ENCODE data around the gene SWT1.
"Not testable (repeated sequence)": the region's sequence is repeated elsewhere in the genome, so short reads cannot be mapped to it uniquely, and the experiment has no call there.

Gene SWT1

DNA sequence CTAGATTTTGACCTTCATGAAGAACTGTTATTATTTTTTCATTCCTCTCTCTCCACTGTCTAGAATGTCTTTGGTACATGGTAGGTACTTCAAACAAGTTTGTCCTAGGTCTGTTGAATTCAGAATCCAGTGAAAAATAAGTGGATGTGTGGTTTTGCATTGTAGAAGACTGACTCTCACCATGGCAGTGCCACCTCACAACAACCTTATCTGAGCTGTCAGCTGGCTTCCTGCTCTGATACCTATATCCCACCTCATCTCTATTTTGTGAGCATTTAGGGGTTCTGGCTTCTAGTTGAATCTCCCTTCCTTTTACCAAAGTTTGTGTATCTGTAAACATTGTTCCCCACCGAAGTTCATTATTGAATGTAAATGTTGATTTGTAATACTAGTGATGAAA lies 9.1 kb downstream of the SWT1 start:
- no peak for DNase-seq (ENCODE audit: low read depth, low spot score)

DNA sequence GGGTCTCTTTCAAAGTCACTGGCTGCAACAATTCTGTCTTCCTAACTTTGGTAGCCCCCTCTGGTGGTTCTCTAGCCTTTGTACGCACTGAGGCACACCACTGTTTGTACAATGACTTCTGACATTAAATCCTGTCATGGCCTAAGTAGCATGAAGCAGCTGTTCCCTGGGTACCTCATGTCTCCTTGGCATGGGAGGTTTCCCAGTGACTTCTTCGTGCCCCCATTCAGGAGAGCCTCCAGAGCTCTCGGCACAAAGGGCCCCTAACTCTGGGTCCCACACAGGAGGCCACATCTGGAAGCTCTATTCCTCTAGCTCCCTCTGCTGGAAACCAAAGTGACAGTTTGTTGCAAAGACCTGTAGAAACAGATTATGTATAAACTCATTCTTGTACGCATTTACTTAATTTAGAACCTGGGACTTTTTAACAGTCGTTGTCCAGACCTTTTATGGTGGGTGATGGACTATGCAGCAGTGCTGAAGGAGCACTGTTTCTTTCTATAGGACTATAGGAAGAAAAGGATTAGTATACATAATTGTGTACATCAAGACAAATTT lies 13.4 kb downstream of the SWT1 start:
- DNase-seq (ENCODE audit: low read depth, low spot score), result peak; percentile 30

DNA sequence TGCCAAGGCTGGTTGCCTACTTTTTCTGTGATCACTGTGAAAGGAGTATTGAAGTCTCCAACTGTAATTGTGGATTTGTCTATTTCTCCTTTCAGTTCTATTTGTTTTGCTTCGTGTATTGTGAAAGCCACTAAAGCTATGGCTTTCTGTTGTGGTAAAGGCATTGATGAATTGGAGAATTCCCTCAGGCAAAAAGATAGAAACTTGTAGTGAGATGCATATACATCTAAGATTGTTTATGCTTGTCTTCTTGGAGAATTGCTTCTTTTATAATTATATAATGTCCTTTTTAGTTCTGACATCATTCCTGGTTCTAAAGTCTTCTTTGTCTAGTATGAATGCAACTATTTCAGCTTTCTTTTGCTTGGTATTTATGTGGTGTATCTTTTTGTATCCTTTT lies 36.8 kb downstream of the SWT1 start:
- DNase-seq (ENCODE audit: low read depth, low spot score), result no peak

DNA sequence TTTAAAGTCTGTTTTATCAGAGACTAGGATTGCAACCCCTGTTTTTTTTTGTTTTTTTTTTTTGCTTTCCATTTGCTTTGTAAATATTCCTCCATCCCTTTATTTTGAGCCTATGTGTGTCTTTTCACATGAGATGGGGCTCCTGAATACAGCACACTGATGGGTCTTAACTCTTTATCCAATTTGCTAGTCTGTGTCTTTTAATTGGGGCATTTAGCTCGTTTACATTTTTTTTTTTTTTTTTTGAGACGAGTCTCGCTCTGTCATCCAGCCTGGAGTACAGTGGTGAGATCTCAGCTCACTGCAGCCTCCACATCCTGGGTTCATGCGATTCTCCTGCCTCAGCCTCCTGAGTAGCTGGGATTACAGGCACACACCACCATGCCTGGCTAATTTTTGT lies 41.7 kb downstream of the SWT1 start:
- DNase-seq (ENCODE audit: low read depth, low spot score), result not testable (repeated sequence)

DNA sequence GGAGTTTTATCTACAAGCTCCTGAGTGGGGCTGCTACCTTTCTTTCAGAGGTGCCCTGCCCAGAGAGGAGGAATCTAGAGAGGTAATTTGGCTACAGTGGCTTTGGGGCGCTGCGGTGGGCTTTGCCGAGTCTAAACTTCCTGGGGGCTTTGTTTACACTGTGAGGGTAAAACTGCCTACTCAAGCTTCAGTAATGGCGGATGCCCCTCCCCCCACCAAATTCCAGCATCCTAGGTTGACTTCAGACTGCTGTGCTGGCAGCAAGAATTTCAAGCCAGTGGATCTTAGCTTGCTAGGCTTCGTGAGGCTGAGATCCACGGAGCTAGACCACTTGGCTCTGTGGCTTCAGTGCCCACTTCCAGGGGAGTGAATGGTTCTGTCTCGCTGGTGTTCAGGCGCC lies 43.9 kb downstream of the SWT1 start:
- no peak for DNase-seq (ENCODE audit: low read depth, low spot score)

DNA sequence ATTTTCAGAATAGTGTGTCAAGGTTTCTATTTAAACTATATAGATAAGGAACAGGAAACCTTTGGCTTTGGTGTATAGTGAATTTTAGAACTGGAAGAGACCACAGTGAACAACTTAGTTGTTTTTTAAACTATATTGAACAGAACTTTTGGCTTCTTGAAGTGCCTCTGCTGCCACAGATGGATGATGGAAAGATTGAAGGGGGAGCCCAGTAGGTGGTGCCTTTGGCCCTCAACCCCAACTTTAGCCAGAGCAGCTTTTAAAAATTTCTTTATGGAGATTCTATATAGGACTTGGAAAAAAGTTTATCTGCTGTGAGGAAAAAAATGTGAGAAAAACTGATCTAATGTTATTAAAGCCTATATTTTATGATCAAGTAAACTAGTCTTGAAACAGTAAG lies 50.2 kb downstream of the SWT1 start:
- no peak for DNase-seq (ENCODE audit: low read depth, low spot score)

DNA sequence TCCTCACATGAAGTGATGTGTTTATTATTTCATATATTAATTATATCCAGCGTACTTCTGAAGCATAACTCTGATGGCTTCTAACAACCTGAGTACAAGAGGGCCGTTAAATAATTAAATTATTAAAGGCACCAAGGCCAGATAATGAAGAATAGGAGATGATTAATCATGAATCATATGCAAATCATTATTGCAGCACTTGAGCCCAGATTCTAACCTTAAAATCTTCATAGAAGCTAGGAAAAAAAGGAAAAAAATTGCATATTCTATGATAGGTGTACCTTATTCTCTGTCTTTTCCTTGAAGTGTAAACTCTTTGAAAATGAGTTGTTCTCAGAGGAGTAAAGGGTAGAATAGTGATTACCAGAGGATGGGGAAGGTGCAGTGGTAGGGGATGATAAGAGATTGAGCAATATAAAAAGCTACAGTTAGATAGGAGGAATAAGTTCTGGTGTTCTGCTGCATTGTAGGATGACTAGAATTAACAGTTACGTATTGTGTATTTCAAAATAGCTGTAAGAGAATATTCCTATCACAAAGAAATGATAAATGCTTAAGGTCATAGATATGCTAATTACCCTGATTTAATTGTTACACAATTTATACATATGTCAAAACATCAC lies 51.1 kb downstream of the SWT1 start:
- no peak for DNase-seq (ENCODE audit: low read depth, low spot score)

DNA sequence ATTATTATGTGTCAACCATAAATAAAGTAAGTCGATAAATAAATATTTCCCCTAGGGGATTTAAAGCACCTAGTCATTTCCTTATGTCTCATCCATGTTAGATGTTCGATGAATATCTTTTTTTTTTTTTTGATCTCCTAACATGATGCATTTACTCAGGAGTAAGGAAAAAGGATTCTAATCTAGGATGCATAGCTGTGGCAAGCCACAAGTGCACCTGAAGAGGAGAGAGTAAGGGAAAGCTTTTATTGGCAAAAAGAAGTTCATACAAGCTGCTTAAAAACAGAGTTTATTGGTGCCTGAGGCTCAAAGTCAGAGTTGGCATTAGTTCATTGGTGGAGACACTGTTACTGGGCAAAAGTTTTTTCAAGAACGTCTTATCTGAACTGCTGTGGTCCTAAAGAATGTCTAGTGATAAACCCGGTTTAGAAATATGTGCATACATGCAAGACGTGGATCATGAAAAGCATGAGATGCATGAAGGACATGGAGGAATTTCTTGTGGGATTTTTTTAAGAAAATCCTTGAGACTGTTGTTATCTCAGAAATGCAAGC lies 51.7 kb downstream of the SWT1 start:
- no peak for DNase-seq (ENCODE audit: low read depth, low spot score)

DNA sequence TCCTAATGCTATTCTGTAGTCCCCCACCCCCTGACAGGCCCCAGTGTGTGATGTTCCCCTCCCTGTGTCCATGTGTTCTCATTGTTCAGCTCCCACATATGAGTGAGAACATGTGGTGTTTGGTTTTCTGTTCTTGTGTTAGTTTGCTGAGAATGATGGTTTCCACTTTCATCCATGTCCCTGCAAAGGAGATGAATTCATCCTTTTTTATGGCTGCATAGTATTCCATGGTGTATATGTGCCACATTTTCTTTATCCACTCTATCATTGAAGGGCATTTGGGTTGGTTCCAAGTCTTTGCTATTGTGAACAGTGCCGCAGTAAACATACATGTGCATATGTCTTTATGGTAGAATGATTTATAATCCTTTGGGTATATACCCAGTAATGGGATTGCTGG lies 52.4 kb downstream of the SWT1 start:
- DNase-seq (ENCODE audit: low read depth, low spot score), result not testable (repeated sequence)

DNA sequence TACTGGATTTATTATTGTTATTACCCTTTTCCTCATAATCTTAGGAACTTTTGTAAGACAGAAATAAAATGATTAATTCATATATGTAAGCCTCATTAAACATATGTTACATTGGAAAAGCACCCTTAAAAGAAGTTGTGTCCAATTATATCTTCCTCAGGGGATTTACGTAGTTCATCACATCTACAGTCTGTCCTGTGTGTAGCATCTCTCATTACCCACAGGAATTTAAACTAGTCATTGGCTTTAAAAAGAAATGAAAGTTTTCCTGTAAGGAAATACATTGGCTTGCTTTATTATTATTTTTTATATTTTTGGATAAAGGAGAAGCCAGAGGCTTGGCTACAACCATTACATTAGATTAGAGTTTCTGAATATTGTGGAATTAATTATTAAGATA lies 56.1 kb downstream of the SWT1 start:
- no peak for DNase-seq (ENCODE audit: low read depth, low spot score)

DNA sequence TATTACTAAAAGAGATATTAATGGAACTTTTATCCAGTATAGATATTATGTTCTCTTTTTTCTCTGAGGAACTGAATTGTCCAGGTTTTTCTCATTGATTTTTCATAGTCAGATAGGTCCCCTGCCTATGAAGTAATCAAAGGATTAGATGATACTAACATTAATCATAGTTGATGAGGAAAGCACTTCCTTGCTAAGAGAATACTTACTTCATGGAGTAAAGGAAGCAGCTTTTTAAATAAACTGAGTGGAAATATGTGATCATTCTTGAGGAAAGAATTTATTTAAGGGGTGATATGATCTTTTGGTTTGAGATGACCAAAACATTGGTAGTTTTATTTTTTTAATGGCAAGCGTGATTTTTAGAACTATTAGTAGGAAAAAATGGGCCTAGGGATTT lies 58.9 kb downstream of the SWT1 start:
- DNase-seq (ENCODE audit: low read depth, low spot score), result no peak

DNA sequence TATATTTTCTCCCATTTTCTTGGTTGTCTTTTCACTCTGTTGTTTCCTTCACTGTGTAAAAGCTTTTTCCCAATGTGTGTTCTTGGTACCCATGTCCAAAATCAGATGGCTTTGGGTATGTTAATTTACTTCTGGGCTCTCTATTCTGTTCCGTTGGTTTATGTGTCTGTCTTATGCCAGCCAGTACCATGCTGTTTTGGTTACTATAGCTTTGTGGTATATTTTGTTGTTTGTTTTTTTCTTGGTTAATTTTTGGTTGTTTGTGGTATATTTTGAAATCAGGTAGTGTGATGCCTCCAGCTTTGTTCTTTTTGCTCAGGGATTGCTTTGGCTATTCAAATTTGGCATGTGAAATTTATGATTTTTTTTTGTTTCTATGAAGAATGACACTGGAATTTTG lies 67.2 kb downstream of the SWT1 start:
- DNase-seq (ENCODE audit: low read depth, low spot score), result no peak

DNA sequence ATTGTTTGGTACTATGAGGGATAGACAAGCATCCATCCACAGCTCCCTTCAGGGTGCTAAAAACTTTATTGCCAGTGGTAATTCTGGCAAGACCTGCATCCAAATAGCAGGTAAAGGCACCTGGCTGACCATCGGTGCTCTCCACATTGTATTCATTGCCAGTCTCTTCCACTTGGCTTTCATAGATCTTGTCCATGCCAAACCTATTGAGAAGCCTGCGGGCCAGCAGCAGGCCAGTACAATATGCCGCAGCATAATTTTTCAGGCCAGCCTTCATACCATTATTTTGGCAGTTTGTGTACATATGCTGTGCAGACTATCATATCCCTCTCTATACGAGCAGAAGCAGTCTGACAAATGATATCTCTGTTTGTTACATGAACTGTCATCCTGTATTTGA lies 70.2 kb downstream of the SWT1 start:
- DNase-seq (ENCODE audit: low read depth, low spot score), result no peak

DNA sequence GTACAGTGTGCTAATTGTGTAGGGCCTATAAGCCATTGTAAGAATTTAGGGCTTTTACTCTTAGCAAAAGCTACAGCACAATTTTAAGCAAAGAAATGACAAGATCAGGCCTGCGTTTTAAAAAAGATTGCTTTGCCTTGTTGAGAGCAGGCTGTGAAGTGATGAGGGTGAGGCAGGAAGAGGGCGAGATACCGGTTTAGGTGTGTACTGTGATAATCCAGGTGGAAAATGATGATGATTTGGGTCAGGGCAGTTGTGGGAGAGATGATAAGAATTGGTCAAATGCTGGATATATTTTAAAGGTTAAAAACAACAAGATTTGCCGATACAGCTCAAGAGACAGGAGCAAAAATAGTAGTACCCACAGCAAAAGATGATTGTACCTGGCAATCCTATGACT lies 72.0 kb downstream of the SWT1 start:
- no peak for DNase-seq (ENCODE audit: low read depth, low spot score)

DNA sequence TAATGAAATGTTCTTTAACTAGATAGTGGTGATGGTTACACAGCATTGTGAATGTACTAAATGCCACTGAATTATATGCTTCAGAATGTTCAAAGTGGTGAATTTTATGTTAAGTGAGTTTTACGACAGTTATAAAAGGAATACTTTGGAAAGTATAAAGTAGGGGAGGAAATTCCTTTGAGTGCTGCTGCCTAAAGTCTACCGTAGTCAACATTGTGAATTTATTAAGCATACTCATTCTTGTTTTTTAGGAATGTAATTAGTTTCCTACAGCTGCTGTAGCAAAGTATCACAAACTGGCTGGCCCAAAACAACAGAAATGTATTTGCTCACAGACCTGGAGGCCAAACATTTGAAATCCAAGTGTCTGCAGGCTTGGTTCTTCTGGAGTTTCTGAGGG lies 73.0 kb downstream of the SWT1 start:
- DNase-seq (ENCODE audit: low read depth, low spot score), result no peak

DNA sequence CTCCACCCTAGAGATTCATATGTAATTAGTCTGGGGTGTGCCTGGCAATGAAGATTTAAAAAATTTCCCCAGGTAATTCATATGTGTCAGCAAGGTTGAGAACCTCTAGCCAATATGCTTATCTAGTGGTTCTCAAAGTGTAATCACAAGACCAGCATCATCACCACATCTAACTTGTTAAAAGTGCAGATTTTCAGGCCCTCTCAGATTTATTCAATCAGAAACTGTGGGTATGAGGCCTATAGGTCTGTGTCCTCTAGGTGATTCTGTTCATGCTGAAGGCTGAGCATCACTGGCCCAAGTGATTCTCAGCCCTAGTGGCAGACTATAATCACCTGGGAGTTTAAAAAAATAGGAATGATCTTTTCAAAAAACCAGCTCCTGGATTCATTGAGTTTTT lies 75.9 kb downstream of the SWT1 start:
- no peak for DNase-seq (ENCODE audit: low read depth, low spot score)

DNA sequence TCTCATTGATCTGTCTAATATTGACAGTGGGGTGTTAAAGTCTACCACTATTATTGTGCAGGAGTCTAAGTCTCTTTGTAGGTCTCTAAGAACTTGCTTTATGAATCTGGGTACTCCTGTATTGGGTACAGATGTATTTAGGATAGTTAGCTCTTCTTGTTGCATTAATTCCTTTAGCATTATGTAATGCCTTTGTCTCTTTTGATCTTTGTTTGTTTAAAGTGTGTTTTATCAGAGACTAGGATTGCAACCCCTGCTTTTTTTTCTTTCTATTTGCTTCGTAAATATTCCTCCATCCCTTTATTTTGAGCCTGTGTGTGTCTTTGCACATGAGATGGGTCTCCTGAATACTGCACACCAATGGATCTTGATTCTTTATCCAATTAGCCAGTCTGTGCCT lies 77.2 kb downstream of the SWT1 start:
- not testable (repeated sequence) for DNase-seq (ENCODE audit: low read depth, low spot score)

DNA sequence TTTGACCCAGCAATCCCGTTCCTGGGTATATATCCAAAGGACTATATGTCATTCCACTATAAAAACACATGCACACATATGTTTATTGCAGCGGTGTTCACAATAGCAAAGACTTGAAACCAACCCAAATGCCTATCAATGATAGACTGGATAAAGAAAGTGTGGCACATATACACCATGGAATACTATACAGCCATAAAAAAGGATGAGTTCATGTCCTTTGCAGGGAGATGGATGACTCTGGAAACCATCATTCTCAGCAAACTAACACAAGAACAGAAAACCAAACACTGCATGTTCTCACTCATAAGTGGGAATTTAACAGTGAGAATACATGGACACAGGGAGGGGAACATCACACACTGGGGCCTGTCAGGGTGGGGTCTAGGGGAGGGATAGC lies 80.2 kb downstream of the SWT1 start:
- not testable (repeated sequence) for DNase-seq (ENCODE audit: low read depth, low spot score)

DNA sequence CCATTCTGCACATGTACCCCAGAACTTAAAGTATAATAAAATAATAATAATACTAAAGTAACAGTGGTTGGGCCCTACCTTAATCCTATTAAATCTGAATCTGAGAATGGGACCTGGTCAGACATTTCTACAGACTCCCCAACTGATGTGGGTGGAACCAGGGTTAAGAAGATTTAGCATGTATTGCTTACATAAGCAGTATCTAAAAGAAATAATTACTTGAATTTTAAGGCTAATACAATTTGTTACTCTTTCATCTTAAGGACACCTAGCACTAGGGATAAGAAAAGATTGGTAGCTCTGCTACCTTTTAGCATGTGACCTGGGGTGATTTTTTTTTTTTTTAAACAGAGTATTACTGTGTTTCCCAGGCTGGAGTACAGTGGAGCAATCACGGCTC lies 80.7 kb downstream of the SWT1 start:
- no peak for DNase-seq (ENCODE audit: low read depth, low spot score)

DNA sequence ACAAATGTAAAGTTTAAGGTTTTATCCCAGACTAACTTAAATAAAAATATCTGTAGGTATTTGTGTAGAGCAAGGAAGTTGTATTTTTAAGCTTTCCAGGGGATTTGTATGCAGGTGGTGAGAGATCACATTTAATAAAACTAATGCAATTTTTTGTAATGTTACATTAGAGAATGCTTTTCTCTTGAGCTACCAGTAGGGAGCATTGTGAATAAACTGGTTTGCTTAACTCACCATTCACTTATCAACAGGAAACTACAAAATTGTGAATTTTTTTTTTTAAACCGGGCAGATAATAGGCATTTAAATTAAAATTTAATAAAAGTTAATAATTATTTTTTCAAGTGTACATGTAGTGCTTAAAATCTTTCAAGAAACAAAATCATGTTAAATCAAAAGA lies 81.5 kb downstream of the SWT1 start:
- DNase-seq (ENCODE audit: low read depth, low spot score), result no peak

DNA sequence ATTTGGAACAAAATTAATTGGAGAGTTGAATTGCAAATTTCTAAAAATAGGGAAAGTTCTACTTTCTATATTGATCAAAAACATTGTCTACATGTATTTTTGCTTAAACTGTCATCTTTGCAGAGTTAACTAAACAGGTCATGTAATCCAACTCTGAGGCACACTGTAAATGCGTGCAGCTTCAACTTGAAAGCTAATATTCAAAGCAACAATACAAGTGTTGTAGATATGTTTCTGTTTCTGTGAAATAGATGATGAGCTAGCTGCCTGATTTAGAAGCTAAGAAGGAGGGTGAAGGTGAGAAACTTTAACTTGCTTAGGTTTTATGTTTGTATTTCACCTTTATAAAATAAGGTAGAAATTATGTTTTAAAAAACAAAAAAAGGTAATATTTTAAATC lies 82.9 kb downstream of the SWT1 start:
- no peak for DNase-seq (ENCODE audit: low read depth, low spot score)

DNA sequence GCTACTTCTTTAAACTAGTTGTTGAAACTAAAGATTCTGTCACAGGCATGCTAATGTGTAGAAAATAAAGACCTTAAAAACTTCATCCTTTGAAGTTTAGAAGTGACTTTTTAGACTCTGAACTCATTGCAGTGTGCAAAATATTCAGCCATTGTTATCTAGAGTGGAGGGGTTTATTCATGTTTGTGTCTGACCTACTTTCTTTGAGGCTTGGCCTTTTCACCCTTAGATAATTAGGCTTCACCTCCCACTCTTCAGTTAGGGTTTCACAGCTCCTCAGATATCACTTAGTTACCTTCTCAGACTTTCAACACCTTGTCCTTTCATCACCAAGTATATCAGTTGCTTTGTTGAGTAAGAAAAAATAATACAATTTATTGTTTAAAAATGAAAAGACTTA lies 84.2 kb downstream of the SWT1 start:
- DNase-seq (ENCODE audit: low read depth, low spot score), result no peak

DNA sequence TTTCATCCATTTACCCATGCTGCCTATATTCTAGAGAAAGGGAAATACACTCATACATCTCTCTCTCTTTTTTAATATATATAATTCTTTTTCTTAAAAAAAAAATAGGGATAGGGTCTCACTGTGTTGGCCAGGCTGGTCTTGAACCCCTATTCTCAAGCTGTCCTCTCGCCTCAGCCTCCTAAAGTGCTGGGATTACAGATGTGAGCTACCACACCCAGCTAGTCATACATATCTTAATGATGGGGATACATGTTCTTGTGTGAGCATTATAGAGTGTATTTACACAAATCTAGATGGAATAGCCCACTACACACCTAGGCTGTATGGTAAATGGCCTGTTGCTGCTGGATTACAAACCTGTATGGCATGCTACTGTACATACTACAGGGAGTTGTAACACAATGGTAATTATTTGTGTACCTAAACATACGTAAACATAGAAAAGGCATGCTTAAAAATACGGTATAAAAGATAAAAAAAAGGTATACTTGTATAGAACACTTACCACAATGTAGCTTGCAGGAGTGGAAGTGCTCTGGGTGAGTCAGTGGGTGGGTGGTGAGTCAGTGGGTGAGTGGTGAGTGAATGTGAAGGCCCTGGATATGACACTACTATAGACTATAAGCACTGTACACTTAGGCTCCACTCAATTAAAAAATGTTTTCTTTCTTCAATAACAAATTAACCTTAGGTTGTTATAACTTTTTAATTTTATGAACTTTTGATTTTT lies 87.2 kb downstream of the SWT1 start:
- no peak for DNase-seq (ENCODE audit: low read depth, low spot score)

All from iPS DF 19.7 (cell line).